GM12873 (cell line): ENCODE measurements around the gene HLA-G.

ENCODE experiments used
- TF ChIP-seq, protein P1 (sequence below): IDR thresholded peaks from 2 replicates; pipeline ENCODE4 v1.5.1; 2012; ENCODE audit warnings: low read depth, mild to moderate bottlenecking, moderate library complexity, low read length, control low read depth; ENCODE audit not compliant: insufficient read depth; ENCODE audit errors: missing control alignments

HLA-G gene

GRCh38 chr6:29853245-29853644 lies 25.6 kb downstream of the HLA-G start:
- TF ChIP-seq, protein P1, sequence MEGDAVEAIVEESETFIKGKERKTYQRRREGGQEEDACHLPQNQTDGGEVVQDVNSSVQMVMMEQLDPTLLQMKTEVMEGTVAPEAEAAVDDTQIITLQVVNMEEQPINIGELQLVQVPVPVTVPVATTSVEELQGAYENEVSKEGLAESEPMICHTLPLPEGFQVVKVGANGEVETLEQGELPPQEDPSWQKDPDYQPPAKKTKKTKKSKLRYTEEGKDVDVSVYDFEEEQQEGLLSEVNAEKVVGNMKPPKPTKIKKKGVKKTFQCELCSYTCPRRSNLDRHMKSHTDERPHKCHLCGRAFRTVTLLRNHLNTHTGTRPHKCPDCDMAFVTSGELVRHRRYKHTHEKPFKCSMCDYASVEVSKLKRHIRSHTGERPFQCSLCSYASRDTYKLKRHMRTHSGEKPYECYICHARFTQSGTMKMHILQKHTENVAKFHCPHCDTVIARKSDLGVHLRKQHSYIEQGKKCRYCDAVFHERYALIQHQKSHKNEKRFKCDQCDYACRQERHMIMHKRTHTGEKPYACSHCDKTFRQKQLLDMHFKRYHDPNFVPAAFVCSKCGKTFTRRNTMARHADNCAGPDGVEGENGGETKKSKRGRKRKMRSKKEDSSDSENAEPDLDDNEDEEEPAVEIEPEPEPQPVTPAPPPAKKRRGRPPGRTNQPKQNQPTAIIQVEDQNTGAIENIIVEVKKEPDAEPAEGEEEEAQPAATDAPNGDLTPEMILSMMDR: no peak

DNA sequence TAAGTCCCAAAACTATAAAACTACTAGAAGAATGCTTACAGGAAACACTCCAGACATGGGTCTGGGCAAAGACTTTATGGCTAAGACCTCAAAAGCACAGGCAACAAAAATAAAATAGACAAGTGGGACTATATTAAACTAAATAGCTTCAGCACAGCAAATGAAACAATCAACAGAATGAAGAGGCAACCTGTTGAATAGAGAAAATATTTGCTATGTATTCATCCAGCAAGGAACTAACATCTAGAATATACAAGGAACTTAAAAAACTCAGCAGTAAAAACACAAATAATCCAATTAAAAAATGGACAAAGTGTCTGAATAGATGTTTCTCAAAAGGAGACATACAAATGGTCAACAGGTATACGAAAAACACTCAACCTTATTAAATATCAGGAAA lies 30.4 kb downstream of the HLA-G start:
- TF ChIP-seq, protein P1: no peak

GRCh38 chr6:29861521-29862255 lies 34.1 kb downstream of the HLA-G start:
- TF ChIP-seq, protein P1: no peak

DNA sequence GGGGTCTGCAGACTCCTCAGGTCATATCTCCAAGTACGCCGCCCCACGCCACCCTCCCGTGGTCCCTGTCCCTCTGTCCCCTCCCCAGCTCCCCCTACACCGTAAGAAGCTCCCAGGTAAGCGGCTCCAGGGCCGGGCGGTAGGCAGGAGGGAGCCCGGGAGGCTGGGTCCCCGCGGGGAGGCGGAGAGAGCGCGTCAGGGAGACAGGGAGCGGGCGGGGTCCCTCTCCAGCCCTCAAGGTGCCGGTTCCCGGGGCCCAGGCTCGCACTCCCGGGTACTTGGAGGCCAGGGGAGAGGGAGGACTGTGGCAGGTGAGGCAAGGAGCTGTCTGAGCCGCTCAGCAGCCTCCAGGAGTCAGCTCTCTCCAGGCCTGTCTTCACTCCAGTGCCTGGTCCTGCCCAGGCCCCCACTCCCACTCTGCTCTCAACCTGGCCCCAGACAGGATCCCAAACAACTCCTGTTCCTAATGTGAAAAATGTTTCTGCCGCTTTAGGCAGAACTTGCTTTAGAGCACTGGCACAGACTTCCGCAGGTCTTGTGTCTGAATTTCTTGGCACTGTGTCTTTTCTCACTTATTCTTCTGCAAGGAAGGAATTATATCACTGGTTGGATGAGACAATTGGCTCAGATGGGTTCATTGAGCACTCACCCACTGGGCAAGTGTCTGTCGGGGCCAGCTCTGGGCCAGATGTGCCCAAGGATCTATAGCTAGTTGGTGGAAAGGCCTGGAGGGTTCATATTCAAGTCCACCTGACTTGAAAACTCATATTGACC lies 36.6 kb downstream of the HLA-G start:
- TF ChIP-seq, protein P1: no peak

- TF ChIP-seq, protein P1: no peak
Measured at GRCh38 chr6:29865631-29866030, 38.0 kb downstream of the HLA-G start.

GRCh38 chr6:29870104-29870503 lies 42.5 kb downstream of the HLA-G start:
- TF ChIP-seq, protein P1: no peak

DNA sequence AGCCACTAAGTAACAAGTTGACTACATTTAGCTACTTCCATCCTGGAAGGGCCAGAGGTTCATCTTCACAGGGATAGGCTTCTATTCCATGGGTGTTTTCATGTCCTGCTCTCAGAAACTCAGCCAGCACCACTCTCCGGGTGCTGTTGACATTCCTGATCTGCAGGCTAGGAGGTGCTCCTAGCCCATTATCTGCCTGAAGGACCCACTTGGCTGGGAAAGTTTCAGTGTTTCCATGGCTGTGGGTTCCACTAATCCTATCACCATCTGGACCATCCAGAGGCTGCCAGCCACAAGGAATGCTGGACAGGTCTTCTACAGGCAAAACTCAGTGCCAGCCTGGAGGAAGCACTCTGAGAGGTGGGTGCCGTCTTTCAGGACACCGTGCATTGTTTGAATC lies 45.2 kb downstream of the HLA-G start:
- TF ChIP-seq, protein P1: no peak
